ENCODE results near the gene LCK.

DNA sequence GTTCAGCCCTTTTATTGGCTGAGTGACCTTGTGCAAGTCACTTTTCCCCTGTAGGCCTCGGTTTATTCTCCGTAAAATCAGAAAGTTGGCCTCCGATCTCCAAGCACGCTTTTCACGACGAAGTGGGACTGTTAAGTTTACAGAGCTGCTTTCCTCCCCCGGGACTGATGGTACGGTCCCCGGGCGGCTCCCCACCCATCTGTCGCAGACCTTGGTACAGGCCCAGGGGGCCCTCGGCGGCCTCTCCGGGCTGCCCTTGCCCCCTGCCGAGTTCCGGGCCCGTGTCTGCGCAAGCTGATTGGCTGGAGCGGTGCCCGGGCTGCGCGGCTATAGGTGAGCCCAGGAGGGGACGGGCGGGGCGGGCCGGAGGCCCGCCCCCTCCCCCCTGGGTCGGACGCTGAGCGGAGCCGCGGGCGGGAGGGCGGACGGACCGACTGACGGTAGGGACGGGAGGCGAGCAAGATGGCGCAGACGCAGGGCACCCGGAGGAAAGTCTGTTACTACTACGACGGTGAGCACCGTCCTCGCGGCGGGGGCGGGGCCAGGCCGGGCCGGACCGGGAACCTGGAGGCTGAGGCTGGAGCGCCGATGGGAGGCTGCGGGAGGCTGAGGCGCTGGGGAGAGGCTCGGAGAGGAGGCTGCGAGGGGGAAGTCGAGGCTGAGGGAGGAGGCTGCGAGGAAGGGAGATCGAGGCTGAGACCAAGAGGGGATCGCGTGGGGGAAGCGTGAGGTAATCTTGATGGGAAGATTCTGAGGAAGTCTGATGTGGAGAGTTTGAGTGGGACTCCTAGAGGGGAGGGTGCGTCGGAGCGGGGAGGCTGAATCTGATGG lies 40.9 kb downstream of the LCK start, which contains the start of gene HDAC1:
- TF ChIP-seq CTCF (IDR thresholded peaks at IDR 0.05) (no peak), POLR2AphosphoS5 (IDR thresholded peaks at IDR 0.05; ENCODE audit: low read depth, low read length) (peak; percentile 65), MAX (IDR thresholded peaks at IDR 0.05; ENCODE audit: low read depth) (peak; percentile 88), MXI1 (IDR thresholded peaks at IDR 0.05; ENCODE audit: low read depth, low read length) (peak; percentile 1; the same call in 1 of the 2 replicates), TCF12 (IDR thresholded peaks at IDR 0.05) (peak; percentile 24; the same call in 1 of the 2 replicates)
- TF ChIP-seq, protein P1, sequence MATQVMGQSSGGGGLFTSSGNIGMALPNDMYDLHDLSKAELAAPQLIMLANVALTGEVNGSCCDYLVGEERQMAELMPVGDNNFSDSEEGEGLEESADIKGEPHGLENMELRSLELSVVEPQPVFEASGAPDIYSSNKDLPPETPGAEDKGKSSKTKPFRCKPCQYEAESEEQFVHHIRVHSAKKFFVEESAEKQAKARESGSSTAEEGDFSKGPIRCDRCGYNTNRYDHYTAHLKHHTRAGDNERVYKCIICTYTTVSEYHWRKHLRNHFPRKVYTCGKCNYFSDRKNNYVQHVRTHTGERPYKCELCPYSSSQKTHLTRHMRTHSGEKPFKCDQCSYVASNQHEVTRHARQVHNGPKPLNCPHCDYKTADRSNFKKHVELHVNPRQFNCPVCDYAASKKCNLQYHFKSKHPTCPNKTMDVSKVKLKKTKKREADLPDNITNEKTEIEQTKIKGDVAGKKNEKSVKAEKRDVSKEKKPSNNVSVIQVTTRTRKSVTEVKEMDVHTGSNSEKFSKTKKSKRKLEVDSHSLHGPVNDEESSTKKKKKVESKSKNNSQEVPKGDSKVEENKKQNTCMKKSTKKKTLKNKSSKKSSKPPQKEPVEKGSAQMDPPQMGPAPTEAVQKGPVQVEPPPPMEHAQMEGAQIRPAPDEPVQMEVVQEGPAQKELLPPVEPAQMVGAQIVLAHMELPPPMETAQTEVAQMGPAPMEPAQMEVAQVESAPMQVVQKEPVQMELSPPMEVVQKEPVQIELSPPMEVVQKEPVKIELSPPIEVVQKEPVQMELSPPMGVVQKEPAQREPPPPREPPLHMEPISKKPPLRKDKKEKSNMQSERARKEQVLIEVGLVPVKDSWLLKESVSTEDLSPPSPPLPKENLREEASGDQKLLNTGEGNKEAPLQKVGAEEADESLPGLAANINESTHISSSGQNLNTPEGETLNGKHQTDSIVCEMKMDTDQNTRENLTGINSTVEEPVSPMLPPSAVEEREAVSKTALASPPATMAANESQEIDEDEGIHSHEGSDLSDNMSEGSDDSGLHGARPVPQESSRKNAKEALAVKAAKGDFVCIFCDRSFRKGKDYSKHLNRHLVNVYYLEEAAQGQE (IDR thresholded peaks at IDR 0.05; ENCODE audit: low read depth, low read length) = no peak

Measured in SK-N-SH (cell line).